Measurements from ENCODE around the gene SLC25A24.
A peak's percentile ranks its signal among the peaks of the same experiment; 100 is the strongest.
"Not testable (repeated sequence)": the region's sequence is repeated elsewhere in the genome, so short reads cannot be mapped to it uniquely, and the experiment has no call there.

SLC25A24 gene

DNA sequence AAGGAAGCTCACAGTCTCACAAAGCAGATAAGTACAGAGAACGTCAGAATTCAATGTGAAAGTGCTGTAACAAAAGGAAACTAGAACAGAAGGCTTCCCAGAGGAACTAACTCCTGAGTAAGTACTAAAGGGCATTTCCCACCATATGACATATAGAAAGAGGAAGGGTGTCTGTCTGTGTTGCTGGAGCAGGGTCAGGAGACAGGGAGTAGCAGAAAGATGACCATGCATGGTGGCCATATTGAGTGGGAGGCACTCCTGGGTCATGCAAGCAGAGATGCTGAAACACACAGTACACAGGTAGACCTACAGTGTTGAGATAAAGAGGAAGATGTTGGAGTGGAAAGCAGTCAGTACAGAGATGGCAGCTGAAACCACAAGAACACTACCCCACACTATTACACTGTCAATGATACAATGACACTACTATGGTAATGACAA lies 47.3 kb downstream of the SLC25A24 start (continued):
- TF ChIP-seq, protein P1, sequence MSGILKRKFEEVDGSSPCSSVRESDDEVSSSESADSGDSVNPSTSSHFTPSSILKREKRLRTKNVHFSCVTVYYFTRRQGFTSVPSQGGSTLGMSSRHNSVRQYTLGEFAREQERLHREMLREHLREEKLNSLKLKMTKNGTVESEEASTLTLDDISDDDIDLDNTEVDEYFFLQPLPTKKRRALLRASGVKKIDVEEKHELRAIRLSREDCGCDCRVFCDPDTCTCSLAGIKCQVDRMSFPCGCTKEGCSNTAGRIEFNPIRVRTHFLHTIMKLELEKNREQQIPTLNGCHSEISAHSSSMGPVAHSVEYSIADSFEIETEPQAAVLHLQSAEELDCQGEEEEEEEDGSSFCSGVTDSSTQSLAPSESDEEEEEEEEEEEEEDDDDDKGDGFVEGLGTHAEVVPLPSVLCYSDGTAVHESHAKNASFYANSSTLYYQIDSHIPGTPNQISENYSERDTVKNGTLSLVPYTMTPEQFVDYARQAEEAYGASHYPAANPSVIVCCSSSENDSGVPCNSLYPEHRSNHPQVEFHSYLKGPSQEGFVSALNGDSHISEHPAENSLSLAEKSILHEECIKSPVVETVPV (CRISPR knock-in tag; IDR thresholded peaks at IDR 0.05), result no peak

DNA sequence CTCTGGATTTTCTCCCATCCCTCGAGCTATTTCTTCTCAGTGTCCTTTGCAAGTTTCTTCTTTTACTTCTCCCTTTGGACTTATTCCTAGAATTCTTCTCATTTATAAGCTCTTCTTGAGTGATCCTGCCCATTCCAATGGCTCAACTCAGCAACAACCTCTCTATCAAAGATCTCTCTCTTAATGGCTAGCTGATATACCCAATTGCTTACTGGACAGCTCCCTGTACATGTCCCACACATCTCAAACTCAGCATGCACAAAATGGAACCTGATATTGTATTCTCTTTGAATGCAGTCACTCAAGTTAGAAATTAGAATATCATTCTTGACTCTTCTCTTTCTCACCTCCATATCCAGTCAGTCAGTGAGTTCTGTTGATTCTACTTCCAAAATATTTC lies 48.6 kb downstream of the SLC25A24 start:
- ATAC-seq, result no peak

DNA sequence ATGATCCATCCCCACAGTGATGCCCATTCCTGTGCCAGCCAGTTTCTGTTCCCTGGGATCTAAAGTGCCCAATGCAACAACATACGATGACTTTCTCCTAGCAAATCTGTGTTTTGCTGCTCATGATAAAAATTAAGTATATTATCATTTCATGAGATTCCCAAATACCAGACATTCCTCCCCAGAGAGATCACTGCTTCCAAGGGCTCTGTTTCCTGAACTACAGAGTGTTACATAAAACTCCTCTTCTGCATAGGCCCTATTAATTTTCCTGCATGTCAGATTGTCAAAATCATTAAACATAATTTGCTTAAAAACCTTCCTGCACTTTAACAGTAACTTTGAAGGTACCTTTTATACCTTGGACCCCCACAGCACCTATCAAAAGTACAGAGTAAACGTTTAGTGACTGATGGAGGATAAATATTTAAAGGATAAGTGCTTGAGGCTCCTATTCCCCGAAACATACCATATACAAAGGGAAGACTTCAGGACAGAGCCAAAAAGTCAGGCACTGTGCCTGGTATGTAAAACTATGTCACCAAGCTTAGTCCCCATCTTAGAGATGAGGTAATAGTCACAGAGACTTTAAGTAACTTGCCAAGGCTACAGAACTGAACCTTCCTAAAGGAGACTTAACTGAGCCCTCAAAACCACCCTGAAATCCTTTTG lies 50.2 kb downstream of the SLC25A24 start:
- peak; percentile 93 for ATAC-seq

More for the DNA sequence above, 48.6 kb downstream of the SLC25A24 start:
- TF ChIP-seq BACH2 (CRISPR knock-in tag; IDR thresholded peaks at IDR 0.05; ENCODE audit: borderline replicate concordance) (no peak), ZNF565 (CRISPR knock-in tag; conservative IDR thresholded peaks at IDR 0.05; ENCODE audit: low read depth) (no peak), ZC3H10 (CRISPR knock-in tag; IDR thresholded peaks at IDR 0.05) (no peak), TCF4 (CRISPR knock-in tag; IDR thresholded peaks at IDR 0.05; ENCODE audit: borderline replicate concordance) (no peak)
- TF ChIP-seq, protein P2, sequence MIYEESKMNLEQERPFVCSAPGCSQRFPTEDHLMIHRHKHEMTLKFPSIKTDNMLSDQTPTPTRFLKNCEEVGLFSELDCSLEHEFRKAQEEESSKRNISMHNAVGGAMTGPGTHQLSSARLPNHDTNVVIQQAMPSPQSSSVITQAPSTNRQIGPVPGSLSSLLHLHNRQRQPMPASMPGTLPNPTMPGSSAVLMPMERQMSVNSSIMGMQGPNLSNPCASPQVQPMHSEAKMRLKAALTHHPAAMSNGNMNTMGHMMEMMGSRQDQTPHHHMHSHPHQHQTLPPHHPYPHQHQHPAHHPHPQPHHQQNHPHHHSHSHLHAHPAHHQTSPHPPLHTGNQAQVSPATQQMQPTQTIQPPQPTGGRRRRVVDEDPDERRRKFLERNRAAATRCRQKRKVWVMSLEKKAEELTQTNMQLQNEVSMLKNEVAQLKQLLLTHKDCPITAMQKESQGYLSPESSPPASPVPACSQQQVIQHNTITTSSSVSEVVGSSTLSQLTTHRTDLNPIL (CRISPR knock-in tag; IDR thresholded peaks at IDR 0.05; ENCODE audit: low read depth), result no peak

DNA sequence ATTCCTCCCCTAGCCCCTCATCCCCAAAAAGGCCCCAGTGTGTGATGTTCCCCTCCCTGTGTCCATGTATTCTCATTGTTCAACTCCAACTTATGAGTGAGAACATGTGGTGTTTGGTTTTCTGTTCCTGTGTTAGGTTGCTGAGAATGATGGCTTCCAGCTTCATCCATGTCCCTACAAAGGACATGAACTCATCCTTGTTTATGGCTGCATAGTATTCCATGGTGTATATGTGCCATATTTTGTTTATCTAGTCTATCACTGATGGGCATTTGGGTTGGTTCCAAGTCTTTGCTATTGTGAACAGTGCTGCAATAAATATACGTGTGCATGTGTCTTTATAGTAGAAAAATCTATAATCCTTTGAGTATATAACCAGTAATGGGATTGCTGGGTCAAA lies 55.6 kb downstream of the SLC25A24 start:
- ATAC-seq, result not testable (repeated sequence)

More for the DNA sequence above, 50.2 kb downstream of the SLC25A24 start:
- peak; percentile 63; the same call in 1 of the 2 replicates for TF ChIP-seq ZNF70 (CRISPR knock-in tag; IDR thresholded peaks at IDR 0.05)
- peak; percentile 70 for TF ChIP-seq ISL1 (CRISPR knock-in tag; IDR thresholded peaks at IDR 0.05)
- no peak for TF ChIP-seq TCF4 (CRISPR knock-in tag; IDR thresholded peaks at IDR 0.05; ENCODE audit: borderline replicate concordance)

DNA sequence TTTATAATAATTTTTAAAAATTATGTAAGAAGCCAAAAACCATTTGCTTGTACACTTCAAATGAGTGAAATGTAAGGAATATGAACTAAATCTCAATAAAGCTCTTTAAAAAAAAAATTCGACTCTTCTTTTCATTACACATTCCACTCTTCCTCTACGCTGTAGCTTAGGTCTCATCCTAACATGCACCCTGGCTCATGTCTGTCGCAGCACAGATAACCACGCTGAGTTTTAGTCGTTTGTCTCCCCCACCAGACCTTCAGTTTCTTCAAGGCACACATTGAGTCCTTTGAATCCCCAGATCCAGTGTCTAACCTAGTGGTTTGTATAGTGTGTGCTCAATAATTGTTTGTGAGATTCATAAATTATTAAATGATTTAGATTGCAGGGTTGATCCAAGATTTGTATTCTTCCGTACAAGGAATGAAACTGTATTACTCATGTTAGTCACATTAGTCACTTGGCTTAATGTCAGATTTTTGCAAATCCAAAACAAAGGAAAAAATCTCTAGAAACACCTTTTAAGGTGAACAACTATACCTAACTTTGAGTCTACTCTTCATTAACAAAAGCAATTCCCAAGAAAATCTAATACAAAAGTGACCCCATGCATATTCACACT lies 57.3 kb downstream of the SLC25A24 start:
- TF ChIP-seq ZFP3 (CRISPR knock-in tag; IDR thresholded peaks at IDR 0.05), result no peak
- TF ChIP-seq ZC3H10 (CRISPR knock-in tag; IDR thresholded peaks at IDR 0.05), result no peak
- TF ChIP-seq TOX (CRISPR knock-in tag; IDR thresholded peaks at IDR 0.05; ENCODE audit: borderline replicate concordance), result no peak
- TF ChIP-seq SNAI2 (CRISPR knock-in tag; IDR thresholded peaks at IDR 0.05), result no peak
- TF ChIP-seq, protein P1 (CRISPR knock-in tag; IDR thresholded peaks at IDR 0.05), result no peak
- TF ChIP-seq ZFP30 (CRISPR knock-in tag; IDR thresholded peaks at IDR 0.05), result no peak
- no peak for TF ChIP-seq ARNTL (CRISPR knock-in tag; IDR thresholded peaks at IDR 0.05; ENCODE audit: borderline replicate concordance, low read depth)
- TF ChIP-seq ESRRG (CRISPR knock-in tag; IDR thresholded peaks at IDR 0.05), result no peak
- TF ChIP-seq RARB (CRISPR knock-in tag; IDR thresholded peaks at IDR 0.05), result no peak
- no peak for TF ChIP-seq ZNF70 (CRISPR knock-in tag; IDR thresholded peaks at IDR 0.05)
- no peak for TF ChIP-seq CSDC2 (CRISPR knock-in tag; IDR thresholded peaks at IDR 0.05)
- no peak for TF ChIP-seq PPARA (CRISPR knock-in tag; IDR thresholded peaks at IDR 0.05; ENCODE audit: borderline replicate concordance)
- TF ChIP-seq, protein P3, sequence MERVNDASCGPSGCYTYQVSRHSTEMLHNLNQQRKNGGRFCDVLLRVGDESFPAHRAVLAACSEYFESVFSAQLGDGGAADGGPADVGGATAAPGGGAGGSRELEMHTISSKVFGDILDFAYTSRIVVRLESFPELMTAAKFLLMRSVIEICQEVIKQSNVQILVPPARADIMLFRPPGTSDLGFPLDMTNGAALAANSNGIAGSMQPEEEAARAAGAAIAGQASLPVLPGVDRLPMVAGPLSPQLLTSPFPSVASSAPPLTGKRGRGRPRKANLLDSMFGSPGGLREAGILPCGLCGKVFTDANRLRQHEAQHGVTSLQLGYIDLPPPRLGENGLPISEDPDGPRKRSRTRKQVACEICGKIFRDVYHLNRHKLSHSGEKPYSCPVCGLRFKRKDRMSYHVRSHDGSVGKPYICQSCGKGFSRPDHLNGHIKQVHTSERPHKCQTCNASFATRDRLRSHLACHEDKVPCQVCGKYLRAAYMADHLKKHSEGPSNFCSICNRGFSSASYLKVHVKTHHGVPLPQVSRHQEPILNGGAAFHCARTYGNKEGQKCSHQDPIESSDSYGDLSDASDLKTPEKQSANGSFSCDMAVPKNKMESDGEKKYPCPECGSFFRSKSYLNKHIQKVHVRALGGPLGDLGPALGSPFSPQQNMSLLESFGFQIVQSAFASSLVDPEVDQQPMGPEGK (CRISPR knock-in tag; IDR thresholded peaks at IDR 0.05; ENCODE audit: borderline replicate concordance), result no peak
- TF ChIP-seq OSR1 (CRISPR knock-in tag; IDR thresholded peaks at IDR 0.05), result no peak

More for the DNA sequence above, 57.3 kb downstream of the SLC25A24 start:
- peak; percentile 46; the same call in 2 of the 3 replicates for ATAC-seq
